ENCODE data around the gene CHST13. TPM values are rescaled to one million over a fixed set of nuclear protein-coding genes. Genes with fewer than 3 reads are reported as not detected.

CHST13 gene
- total RNA-seq, 2 experiments from 2014 or later: not detected

GRCh38 chr3:126484662-126485061 lies 39.3 kb upstream of the CHST13 start:
- Histone ChIP-seq H3K4me3 (ENCODE audit: low read length) (no peak overlapping the region), H3K36me3 (ENCODE audit: insufficient read depth, low read length) (no peaks in the 10 kb centered on the region), H3K27me3 (ENCODE audit: control insufficient read depth in 1 of 2, insufficient read depth in 2 of 2, low read length in 2 of 2) (no peaks in the 10 kb centered on the region), H3K4me1 (ENCODE audit: insufficient read depth, low read length) (peaks cover 13% of the 10 kb centered on the region), H3K9me3 (ENCODE audit: control insufficient read depth in 1 of 2, insufficient read depth in 1 of 2, low read length in 2 of 2) (no peaks in the 10 kb centered on the region), H3K27ac (ENCODE audit: low read depth in 1 of 2, low read length in 2 of 2) (no peak overlapping the region)
- no peaks in the 10 kb centered on the region for H3K9me3 Mint-ChIP-seq
- H3K27me3 Mint-ChIP-seq: no peaks in the 10 kb centered on the region
- DNase-seq: no peak
- CTCF ChIA-PET: no interaction called here
- H3K4me1 Mint-ChIP-seq (ENCODE audit: low read depth): peaks cover 11% of the 10 kb centered on the region
- TF ChIP-seq CTCF (IDR thresholded peaks at IDR 0.05): no peak
- no peak for ATAC-seq (ENCODE audit: poor library complexity)
- no peaks in the 10 kb centered on the region for H3K36me3 Mint-ChIP-seq (ENCODE audit: low read depth)
- intact Hi-C loops (cut with DNase I, micrococcal nuclease): no loop called here
- no peak overlapping the region for H3K4me3 Mint-ChIP-seq
- POLR2A ChIA-PET: no interaction called here
- H3K27ac Mint-ChIP-seq: no peak overlapping the region

GRCh38 chr3:126485176-126485897 lies 38.6 kb upstream of the CHST13 start:
- Histone ChIP-seq H3K4me1 (ENCODE audit: insufficient read depth, low read length) (peaks cover 13% of the 10 kb centered on the region), H3K4me3 (ENCODE audit: low read length) (no peak overlapping the region), H3K36me3 (ENCODE audit: insufficient read depth, low read length) (no peaks in the 10 kb centered on the region), H3K27me3 (ENCODE audit: control insufficient read depth in 1 of 2, insufficient read depth in 2 of 2, low read length in 2 of 2) (no peaks in the 10 kb centered on the region), H3K9me3 (ENCODE audit: control insufficient read depth in 1 of 2, insufficient read depth in 1 of 2, low read length in 2 of 2) (no peaks in the 10 kb centered on the region), H3K27ac (ENCODE audit: low read depth in 1 of 2, low read length in 2 of 2) (no peak overlapping the region)
- H3K36me3 Mint-ChIP-seq (ENCODE audit: low read depth): no peaks in the 10 kb centered on the region
- no peaks in the 10 kb centered on the region for H3K27me3 Mint-ChIP-seq
- DNase-seq (no peak), ATAC-seq (ENCODE audit: poor library complexity) (no peak)
- no peak overlapping the region for H3K4me3 Mint-ChIP-seq
- H3K27ac Mint-ChIP-seq: no peak overlapping the region
- intact Hi-C loops (cut with DNase I, micrococcal nuclease): no loop called here
- H3K9me3 Mint-ChIP-seq: no peaks in the 10 kb centered on the region
- POLR2A ChIA-PET: no interaction called here
- CTCF ChIA-PET: no interaction called here
- no peak for TF ChIP-seq CTCF (IDR thresholded peaks at IDR 0.05)
- H3K4me1 Mint-ChIP-seq (ENCODE audit: low read depth): peaks cover 11% of the 10 kb centered on the region

- CTCF ChIA-PET: no interaction called here
- Histone ChIP-seq H3K4me1 (ENCODE audit: insufficient read depth, low read length) (peaks cover 13% of the 10 kb centered on the region), H3K4me3 (ENCODE audit: low read length) (no peak overlapping the region), H3K36me3 (ENCODE audit: insufficient read depth, low read length) (no peaks in the 10 kb centered on the region), H3K27me3 (ENCODE audit: control insufficient read depth in 1 of 2, insufficient read depth in 2 of 2, low read length in 2 of 2) (no peaks in the 10 kb centered on the region), H3K9me3 (ENCODE audit: control insufficient read depth in 1 of 2, insufficient read depth in 1 of 2, low read length in 2 of 2) (no peaks in the 10 kb centered on the region), H3K27ac (ENCODE audit: low read depth in 1 of 2, low read length in 2 of 2) (no peak overlapping the region)
- Mint-ChIP-seq H3K27ac (no peak overlapping the region), H3K9me3 (no peaks in the 10 kb centered on the region), H3K4me1 (ENCODE audit: low read depth) (peaks cover 11% of the 10 kb centered on the region), H3K36me3 (ENCODE audit: low read depth) (no peaks in the 10 kb centered on the region), H3K4me3 (no peak overlapping the region), H3K27me3 (no peaks in the 10 kb centered on the region)
- intact Hi-C loops (cut with DNase I, micrococcal nuclease): no loop called here
- POLR2A ChIA-PET: no interaction called here
- DNase-seq (no peak), ATAC-seq (ENCODE audit: poor library complexity) (no peak)
- TF ChIP-seq CTCF (IDR thresholded peaks at IDR 0.05): no peak
Observed at GRCh38 chr3:126485956-126486355, 38.0 kb upstream of the CHST13 start.
